Stomach (tissue), 19 donors: ENCODE measurements around the gene ZNF594. TPM values are rescaled to one million over a fixed set of nuclear protein-coding genes. Genes with fewer than 3 reads are reported as not detected.
"Not testable (repeated sequence)": the region's sequence is repeated elsewhere in the genome, so short reads cannot be mapped to it uniquely, and the experiment has no call there.

Source experiments
- DNase-seq, 2 donors: peaks; one replicate each; pipeline versions ENCODE4 v3.0.0 to v3.0.0-alpha.2; 2013 to 2019
- H3K27ac ChIP-seq, 5 donors: fragments of 200-600 bp in 4 of 5; sonication (generic) in 4 of 5; one replicate each; pipeline ENCODE4 v1.5.1; 2013 to 2019; ENCODE audit warnings: mild to moderate bottlenecking in 1 of 5, moderate library complexity in 1 of 5
- H3K27me3 ChIP-seq, 3 donors: fragments of 200-600 bp; sonication (generic); one replicate each; pipeline ENCODE4 v1.5.1; 2017 to 2019; ENCODE audit warnings: mixed run types in 1 of 3
- H3K36me3 ChIP-seq, 4 donors: fragments of 200-600 bp; sonication (generic); 1 replicate in 3 of 4; 2 replicates in 1 of 4; pipeline ENCODE4 v1.5.1; 2016 to 2019
- H3K4me1 ChIP-seq, 4 donors: fragments of 200-600 bp; sonication (generic); one replicate each; pipeline ENCODE4 v1.5.1; 2016 to 2019
- H3K4me3 ChIP-seq, 4 donors: fragments of 200-600 bp; sonication (generic) in 3 of 4; one replicate each; pipeline ENCODE4 v1.5.1; 2016 to 2019; ENCODE audit warnings: mild to moderate bottlenecking in 1 of 4
- H3K9me3 ChIP-seq, 4 donors: fragments of 200-600 bp; sonication (generic); one replicate each; pipeline ENCODE4 v1.5.1; 2016 to 2019
- CTCF ChIP-seq, 7 experiments: fragments of 450-650 bp in 4 of 7; fragments of 200-600 bp in 3 of 7; sonication (generic) in 3 of 7; IDR thresholded peaks; one replicate each; pipeline ENCODE4 v1.5.1; 2016 to 2019; ENCODE audit warnings: antibody characterized with exemption in 7 of 7, control low read depth in 2 of 7, mild to moderate bottlenecking in 1 of 7
- EP300 ChIP-seq: sonication (generic); formaldehyde crosslinking; IDR thresholded peaks from one replicate; pipeline ENCODE4 v1.6.1; 2017; ENCODE audit warnings: antibody characterized with exemption
- POLR2A ChIP-seq, 4 donors: fragments of 450-650 bp; IDR thresholded peaks; one replicate each; pipeline ENCODE4 v1.6.1; 2016; ENCODE audit warnings: antibody characterized with exemption in 4 of 4, control low read depth in 2 of 4, mild to moderate bottlenecking in 1 of 4, moderate library complexity in 1 of 4
- POLR2AphosphoS5 ChIP-seq, 3 donors: sonication (generic); formaldehyde crosslinking; IDR thresholded peaks; one replicate each; pipeline ENCODE4 v1.6.1; 2016; ENCODE audit warnings: antibody characterized with exemption in 3 of 3
- WGBS, 5 donors: extraction: QIAGEN DNeasy Blood & Tissue Kit in 3 of 5; methylation state at CpG; one replicate each; pipeline versions ENCODE4 v1.1.5 to v1.1.7; 2013 to 2018; 5-methylcytosine and 5-hydroxymethylcytosine counted together
- intact Hi-C: fragments of 100-400 bp; cut with DNase I; formaldehyde crosslinking; loops from one replicate; pipeline ENCODE4 v1.15.1; 2023; ENCODE audit warnings: low total_unique reads
- long read RNA-seq, 10 donors: transcript quantifications; one replicate each; lab custom pipeline, GENCODE V29; 2026
- polyA plus RNA-seq, 3 donors: library from polyadenylated mRNA; stranded (reverse); fragments of 200-250 nt; gene quantifications; one replicate each; pipeline ENCODE4 v1.2.3, GENCODE V29; 2013
- total RNA-seq, 5 donors: library from RNA; depleted of rRNA; stranded (reverse); fragments of >200 nt; gene quantifications; one replicate each; pipeline versions ENCODE4 v1.1.0 to v1.2.3, GENCODE V29; 2014 to 2016
- donor health status: healthy with polysubstance abuse.
- donor health status: Bipolar disorder and iron deficiency.
- donor health status: healthy.

Gene ZNF594
- total RNA-seq (10 to 100 TPM in 2 of 5 donors, 1 to 10 TPM in 3; 5.8 to 73.5 (median 10.0) TPM), polyA plus RNA-seq (1 to 10 TPM in 1 of 3 donors, under 1 TPM in 1, not detected in 1; 0.56 to 1.1 TPM)
- long read RNA-seq, donor 1, full-length matches to known transcripts: 2 of 2 reads
- long read RNA-seq, donor 1, partial matches to known transcripts: 0 of 2 reads
- long read RNA-seq, donor 1, other reads (novel, unspliced or antisense): 0 of 2 reads
- long read RNA-seq, donor 2, full-length matches to known transcripts: 5 of 5 reads
- long read RNA-seq, donor 2, partial matches to known transcripts: 0 of 5 reads
- long read RNA-seq, donor 2, other reads (novel, unspliced or antisense): 0 of 5 reads
- long read RNA-seq, donor 3, full-length matches to known transcripts: 5 of 5 reads
- long read RNA-seq, donor 3, partial matches to known transcripts: 0 of 5 reads
- long read RNA-seq, donor 3, other reads (novel, unspliced or antisense): 0 of 5 reads
- long read RNA-seq, donor 4: 0 reads
- long read RNA-seq, donor 5, full-length matches to known transcripts: 6 of 6 reads
- long read RNA-seq, donor 5, partial matches to known transcripts: 0 of 6 reads
- long read RNA-seq, donor 5, other reads (novel, unspliced or antisense): 0 of 6 reads
- long read RNA-seq, donor 6, full-length matches to known transcripts: 6 of 6 reads
- long read RNA-seq, donor 6, partial matches to known transcripts: 0 of 6 reads
- long read RNA-seq, donor 6, other reads (novel, unspliced or antisense): 0 of 6 reads
- long read RNA-seq, donor 7, full-length matches to known transcripts: 3 of 3 reads
- long read RNA-seq, donor 7, partial matches to known transcripts: 0 of 3 reads
- long read RNA-seq, donor 7, other reads (novel, unspliced or antisense): 0 of 3 reads
- long read RNA-seq, donor 8, full-length matches to known transcripts: 8 of 8 reads
- long read RNA-seq, donor 8, partial matches to known transcripts: 0 of 8 reads
- long read RNA-seq, donor 8, other reads (novel, unspliced or antisense): 0 of 8 reads
- long read RNA-seq, donor 9, full-length matches to known transcripts: 9 of 9 reads
- long read RNA-seq, donor 9, partial matches to known transcripts: 0 of 9 reads
- long read RNA-seq, donor 9, other reads (novel, unspliced or antisense): 0 of 9 reads
- long read RNA-seq, donor 10, full-length matches to known transcripts: 2 of 2 reads
- long read RNA-seq, donor 10, partial matches to known transcripts: 0 of 2 reads
- long read RNA-seq, donor 10, other reads (novel, unspliced or antisense): 0 of 2 reads

- Histone ChIP-seq H3K4me1 (peaks cover 6 to 24% (median 21%) of the 10 kb centered on the region in 4 donors), H3K36me3 (peaks cover 5 to 31% (median 22%) of the 10 kb centered on the region in 4 donors), H3K4me3 (peak within 1 kb of the TSS; percentile 78 to 91 (median 89)), H3K27ac (peak within 1 kb of the TSS; percentile 55 to 88 (median 83)), H3K9me3 (peaks cover 3 to 37% (median 27%) of the 10 kb centered on the region in 4 donors), H3K27me3 (no peaks in the 10 kb centered on the region)
- peak; percentile 97 to 99 for DNase-seq
- intact Hi-C loops: loop anchor here (10.0 kb wide), 1 partner anchor 77 kb away; the partner anchor contains the start of genes USP6 and ZNF232
- TF ChIP-seq POLR2AphosphoS5 (IDR thresholded peaks at IDR 0.05) (peak; percentile 63 to 91 (median 75)), CTCF (IDR thresholded peaks at IDR 0.05) (peak in 5 of 7 experiments; percentile 53 to 71 (median 59)), EP300 (no peak)
- WGBS, 5 donors: 1 to 4% (median 3%) methylated on average over 34 to 82 of the region's 82 CpGs
Measured at GRCh38 chr17:5191541-5192417, at the start of gene ZNF594. TSS of gene ZNF594 (minus strand) at chr17:5191868. CDS start at chr17:5184256, 7,612 bp downstream.

- H3K27ac ChIP-seq, H3K36me3 ChIP-seq, H3K27me3 ChIP-seq, H3K4me3 ChIP-seq, intact Hi-C loops, DNase-seq, H3K9me3 ChIP-seq: not testable (repeated sequence)
- 79 to 95% (median 80%) methylated on average over 5 to 7 of the region's 7 CpGs for WGBS, 5 donors
- H3K4me1 ChIP-seq: peaks cover 0 to 19% (median 8%) of the 10 kb centered on the region in 4 donors
Measured at GRCh38 chr17:5239769-5240168, 48.1 kb upstream of the ZNF594 start.

- no peak for TF ChIP-seq EP300
- intact Hi-C loops: no loop called here
- H3K27me3 ChIP-seq: no peaks in the 10 kb centered on the region
- H3K27ac ChIP-seq: no peak overlapping the region
- peaks cover 0 to 18% (median 7%) of the 10 kb centered on the region in 4 donors for H3K4me1 ChIP-seq
- peaks cover 0 to 23% (median 5%) of the 10 kb centered on the region in 4 donors for H3K36me3 ChIP-seq
- H3K9me3 ChIP-seq: no peaks in the 10 kb centered on the region
- 61 to 81% (median 66%) methylated on average over 4 of the region's 4 CpGs for WGBS, 5 donors
- no peak overlapping the region for H3K4me3 ChIP-seq
- no peak for DNase-seq
Measured at GRCh38 chr17:5238333-5238732, 46.7 kb upstream of the ZNF594 start.

- H3K9me3 ChIP-seq: no peaks in the 10 kb centered on the region
- 16 to 27% (median 26%) methylated on average over 6 of the region's 6 CpGs for WGBS, 5 donors
- peaks cover 0 to 10% (median 1%) of the 10 kb centered on the region in 4 donors for H3K4me1 ChIP-seq
- peak; percentile 61 to 65 for DNase-seq
- H3K4me3 ChIP-seq: no peak overlapping the region
- intact Hi-C loops: no loop called here
- TF ChIP-seq POLR2AphosphoS5 (IDR thresholded peaks at IDR 0.05): no peak
- TF ChIP-seq CTCF (IDR thresholded peaks at IDR 0.05): peak in 5 of 7 experiments; percentile 27 to 63 (median 58)
- no peak for TF ChIP-seq EP300
- no peak for TF ChIP-seq POLR2A (IDR thresholded peaks at IDR 0.05)
- H3K36me3 ChIP-seq: peaks cover 0 to 24% (median 5%) of the 10 kb centered on the region in 4 donors
- no peaks in the 10 kb centered on the region for H3K27me3 ChIP-seq
- no peak overlapping the region for H3K27ac ChIP-seq
Measured at GRCh38 chr17:5237541-5238016, 45.9 kb upstream of the ZNF594 start.
